MV-4-11 (cell line): ENCODE data around the gene RHBG.

Experiments
- DNase-seq: peaks from one replicate; lab custom pipeline; 2025; lab: John Stamatoyannopoulos, UW

RHBG gene

GRCh38 chr1:156407344-156407743 is 38.3 kb downstream of the RHBG start:
- DNase-seq: no peak

- DNase-seq: no peak
Measured at GRCh38 chr1:156407760-156408159, 38.7 kb downstream of the RHBG start.

- no peak for DNase-seq
Measured at GRCh38 chr1:156409439-156409838, 40.4 kb downstream of the RHBG start.

- no peak for DNase-seq
Measured at GRCh38 chr1:156410238-156410637, 41.2 kb downstream of the RHBG start.

- no peak for DNase-seq
Measured at GRCh38 chr1:156410740-156411139, 41.7 kb downstream of the RHBG start.

GRCh38 chr1:156412653-156413321 is 43.8 kb downstream of the RHBG start:
- no peak for DNase-seq

- no peak for DNase-seq
Measured at GRCh38 chr1:156413391-156414246, 44.6 kb downstream of the RHBG start.

- no peak for DNase-seq
Measured at GRCh38 chr1:156414461-156415064, 45.6 kb downstream of the RHBG start.

GRCh38 chr1:156416993-156417392 is 48.0 kb downstream of the RHBG start:
- DNase-seq: no peak

- DNase-seq: no peak
Measured at GRCh38 chr1:156417401-156418020, 48.5 kb downstream of the RHBG start.

GRCh38 chr1:156418416-156419070 is 49.5 kb downstream of the RHBG start:
- peak; percentile 20 for DNase-seq

- no peak for DNase-seq
Measured at GRCh38 chr1:156419854-156420204, 50.8 kb downstream of the RHBG start.

GRCh38 chr1:156420205-156421061 is 51.4 kb downstream of the RHBG start:
- DNase-seq: peak; percentile 46

GRCh38 chr1:156421062-156421938 is 52.3 kb downstream of the RHBG start:
- peak; percentile 4 for DNase-seq

GRCh38 chr1:156421939-156422601 is 53.1 kb downstream of the RHBG start:
- no peak for DNase-seq

GRCh38 chr1:156422602-156423091 is 53.6 kb downstream of the RHBG start:
- no peak for DNase-seq

GRCh38 chr1:156423422-156424352 is 54.7 kb downstream of the RHBG start:
- no peak for DNase-seq

GRCh38 chr1:156424806-156425432 is 55.9 kb downstream of the RHBG start:
- no peak for DNase-seq
